KG1 (cell line): ENCODE results near the gene DOCK1.
A peak's percentile ranks its signal among the peaks of the same experiment; 100 is the strongest.

Experiments
- DNase-seq: peaks from one replicate; lab custom pipeline; 2025; lab: John Stamatoyannopoulos, UW

DOCK1 gene

DNA sequence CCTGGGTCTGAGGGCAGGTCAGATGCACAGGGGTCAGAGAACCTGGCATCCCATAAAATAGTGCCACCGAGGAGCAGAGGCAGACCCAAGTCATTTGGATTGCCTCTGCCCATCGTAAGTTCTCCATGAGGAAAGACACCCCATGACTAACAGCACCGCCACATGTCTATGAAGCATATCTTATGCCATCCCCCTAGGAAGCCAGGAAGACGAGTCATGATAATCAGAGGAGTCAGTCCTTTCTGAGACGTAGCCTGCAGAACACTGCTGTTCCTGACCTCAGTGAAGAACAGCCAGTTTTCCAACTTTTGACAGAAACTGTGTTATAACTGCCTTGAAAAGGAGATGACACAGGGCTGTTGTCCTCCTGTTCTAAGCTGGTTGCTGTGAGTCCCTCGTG is 239.9 kb downstream of the DOCK1 start:
- no peak for DNase-seq

DNA sequence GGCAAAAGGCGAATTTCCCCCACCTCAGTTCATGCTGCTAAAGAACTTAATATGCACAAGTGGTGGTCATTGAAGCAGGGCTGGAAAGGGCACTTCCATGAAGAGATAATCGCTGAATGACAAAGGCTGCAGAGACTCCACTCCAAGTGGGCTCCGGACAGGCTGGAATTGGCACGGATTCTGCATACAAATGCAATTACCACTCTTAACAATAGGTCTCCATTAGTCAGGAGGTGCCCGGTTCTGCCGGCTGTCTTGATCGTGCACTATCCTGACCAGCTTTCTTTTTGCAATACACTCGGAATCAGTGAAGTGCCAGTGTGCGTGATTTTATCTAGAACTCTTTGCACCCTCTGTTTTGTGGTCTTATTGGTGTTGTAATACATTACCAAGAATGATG is 241.4 kb downstream of the DOCK1 start:
- DNase-seq, result no peak

DNA sequence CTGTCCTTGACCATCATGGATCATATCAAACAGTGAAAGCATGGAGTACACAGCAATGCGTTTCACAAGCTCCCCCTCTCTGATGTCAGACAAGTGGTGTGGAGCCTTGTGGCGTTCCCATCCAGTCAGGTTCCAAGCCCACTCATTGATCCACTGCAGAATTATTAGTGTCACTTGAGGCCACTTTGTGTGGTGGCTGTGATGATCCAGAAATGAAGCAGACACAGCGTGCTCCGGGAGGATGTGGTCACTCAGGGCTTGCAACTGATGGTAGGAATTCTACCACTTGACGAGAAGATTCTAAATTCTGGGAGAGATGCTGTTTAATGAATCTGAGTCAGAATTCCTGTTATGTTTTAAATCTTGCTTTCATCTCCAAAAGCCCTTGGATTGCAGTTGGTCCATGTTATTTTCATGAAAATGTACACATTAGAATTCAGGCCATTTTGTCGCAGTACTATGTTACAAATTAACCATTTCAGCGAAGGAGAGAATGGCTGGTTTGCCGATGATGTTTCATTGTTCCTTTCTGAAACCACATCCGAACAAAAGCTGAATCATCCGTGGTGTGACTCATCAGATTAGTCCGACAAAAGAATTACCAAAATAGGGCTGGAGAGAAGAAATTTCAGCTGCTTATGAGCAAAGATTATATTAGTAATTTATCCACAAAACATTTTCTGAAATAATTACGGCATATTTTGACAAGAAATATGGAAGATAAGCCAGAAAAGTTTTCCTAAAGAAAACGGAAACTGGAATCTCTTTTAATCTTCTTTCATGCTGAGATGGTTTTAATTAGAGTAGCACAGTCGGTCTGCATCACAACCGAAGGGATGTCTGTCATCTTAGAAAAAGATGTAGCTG is 243.1 kb downstream of the DOCK1 start:
- peak; percentile 8 for DNase-seq

DNA sequence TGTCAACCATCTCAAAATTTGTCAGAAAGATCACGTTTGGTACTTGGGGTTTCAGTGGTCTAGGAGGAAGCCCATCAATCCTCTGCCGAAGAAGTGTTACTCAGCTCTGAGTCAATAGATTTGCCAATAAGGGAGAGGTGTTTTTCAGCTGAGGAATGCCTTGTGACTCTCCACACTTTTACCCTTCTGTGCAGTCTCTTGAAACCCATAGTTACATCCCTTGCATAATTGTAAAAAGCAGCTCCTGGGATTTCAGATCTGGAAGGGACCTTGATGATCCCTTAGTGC is 243.6 kb downstream of the DOCK1 start:
- no peak for DNase-seq

DNA sequence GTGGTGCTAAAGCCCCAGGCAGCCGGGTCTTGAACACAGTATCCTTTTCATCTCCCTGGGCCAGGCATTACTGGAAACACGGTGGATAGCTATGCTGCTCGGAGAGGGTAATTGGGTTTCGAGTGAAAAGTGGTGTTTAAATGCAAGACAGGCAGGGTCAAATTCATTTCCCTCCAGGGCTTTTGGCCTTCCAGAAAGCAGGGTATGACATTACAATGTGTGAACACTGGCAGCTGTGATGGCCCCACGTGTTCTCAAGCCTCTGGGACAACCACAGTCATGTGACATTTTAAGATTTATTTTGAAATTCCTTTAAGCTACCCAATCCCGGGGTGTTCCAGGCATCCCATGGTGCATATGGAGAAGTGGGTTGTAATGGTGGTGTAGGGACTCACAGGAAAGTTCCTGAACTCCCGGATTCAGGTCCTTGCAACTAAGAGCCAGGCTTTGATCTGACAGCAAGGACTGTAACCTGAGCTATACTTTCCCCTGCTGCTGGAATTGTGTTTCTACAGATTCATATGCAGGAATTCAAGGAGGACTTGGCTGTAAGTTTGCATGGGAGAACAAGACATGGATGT is 244.4 kb downstream of the DOCK1 start:
- no peak for DNase-seq

DNA sequence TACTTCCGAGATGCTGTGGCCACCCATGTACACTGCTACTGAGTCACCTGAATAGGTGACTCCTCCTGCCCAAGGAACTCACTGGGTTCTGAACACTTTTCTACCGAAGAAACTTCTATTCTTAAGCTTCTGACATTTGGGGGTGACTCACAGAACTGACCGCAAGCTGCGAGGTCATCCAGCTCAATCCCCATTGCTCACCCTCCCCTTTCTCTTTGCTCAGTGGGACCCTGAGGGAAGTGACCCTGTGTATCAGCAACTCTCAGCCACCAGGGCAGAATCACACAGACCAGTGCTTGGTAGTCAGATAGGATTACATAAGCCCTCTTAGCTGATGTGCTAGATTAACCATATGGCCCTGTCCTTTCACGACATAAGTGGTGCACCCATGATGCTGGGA is 244.9 kb downstream of the DOCK1 start:
- no peak for DNase-seq

DNA sequence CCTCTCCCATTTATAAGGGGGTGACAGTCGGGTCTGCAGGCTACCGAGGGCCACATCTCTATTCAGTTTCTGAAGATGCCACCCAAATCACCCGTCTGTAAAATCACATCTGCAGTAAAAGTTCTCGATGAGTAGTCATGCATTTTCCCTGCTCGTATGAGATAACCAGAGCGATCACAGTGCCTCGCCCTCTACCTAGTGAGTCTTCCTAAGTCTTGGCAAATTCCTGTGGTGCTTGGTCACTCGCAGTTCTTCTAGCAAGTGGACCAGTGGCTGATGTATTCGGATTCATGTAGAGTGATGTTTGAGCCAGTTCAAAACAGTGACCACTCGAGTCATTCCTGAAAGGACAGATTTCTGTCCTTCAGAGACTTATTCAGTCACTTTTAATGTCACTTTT is 246.3 kb downstream of the DOCK1 start:
- DNase-seq, result no peak

DNA sequence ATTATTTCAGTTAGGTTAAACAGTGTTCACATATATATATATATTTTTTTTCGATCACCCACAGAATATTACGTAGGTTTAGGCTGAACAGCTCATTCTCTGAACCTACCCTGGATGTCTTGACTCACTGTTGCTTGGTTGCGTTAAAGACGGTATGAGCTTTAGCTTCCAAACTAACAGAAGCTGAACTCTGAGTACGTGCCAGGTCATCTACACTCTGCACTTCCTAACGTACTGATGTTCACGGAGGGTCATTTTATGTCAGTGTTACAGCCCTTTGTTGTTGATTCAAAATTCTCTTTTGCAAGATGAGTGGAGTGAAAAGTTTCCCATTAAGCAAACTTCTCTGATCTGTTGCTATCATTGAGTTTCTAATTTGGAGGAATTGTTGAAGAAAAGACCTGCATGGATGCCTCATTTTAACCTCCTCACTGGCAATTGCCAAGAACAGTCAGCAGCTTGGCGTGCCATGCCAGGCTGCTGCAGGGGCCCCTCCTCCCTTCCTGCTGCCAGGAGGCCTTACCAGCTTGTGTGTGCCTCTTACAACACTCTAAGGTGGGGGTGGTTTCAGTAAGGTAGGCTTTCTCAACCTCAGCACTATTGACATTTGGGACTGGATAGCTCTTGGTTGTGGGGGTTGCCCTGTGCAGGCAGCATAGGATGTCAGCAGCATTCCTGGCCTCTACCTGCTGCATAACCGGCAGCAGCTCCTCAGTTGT is 246.9 kb downstream of the DOCK1 start:
- no peak for DNase-seq

DNA sequence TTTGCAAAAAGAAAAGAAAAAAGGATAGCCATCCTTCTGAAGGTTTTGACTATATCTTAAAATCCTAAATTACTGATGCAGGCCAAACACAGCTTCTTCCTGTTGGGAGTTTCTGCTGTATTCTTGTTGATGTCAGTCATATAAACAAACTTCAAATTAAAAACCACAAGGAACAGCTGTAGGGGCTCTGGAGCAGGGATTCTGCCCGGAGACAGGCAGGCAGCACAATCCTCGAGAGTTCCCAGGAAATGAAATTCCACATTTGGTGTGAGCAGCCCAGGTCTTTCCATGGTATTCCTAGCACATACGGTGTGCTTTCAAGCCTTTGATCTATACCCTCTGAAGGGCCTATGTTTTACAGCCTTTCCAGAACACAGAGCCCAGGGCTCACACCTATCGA is 248.0 kb downstream of the DOCK1 start:
- DNase-seq, result no peak

DNA sequence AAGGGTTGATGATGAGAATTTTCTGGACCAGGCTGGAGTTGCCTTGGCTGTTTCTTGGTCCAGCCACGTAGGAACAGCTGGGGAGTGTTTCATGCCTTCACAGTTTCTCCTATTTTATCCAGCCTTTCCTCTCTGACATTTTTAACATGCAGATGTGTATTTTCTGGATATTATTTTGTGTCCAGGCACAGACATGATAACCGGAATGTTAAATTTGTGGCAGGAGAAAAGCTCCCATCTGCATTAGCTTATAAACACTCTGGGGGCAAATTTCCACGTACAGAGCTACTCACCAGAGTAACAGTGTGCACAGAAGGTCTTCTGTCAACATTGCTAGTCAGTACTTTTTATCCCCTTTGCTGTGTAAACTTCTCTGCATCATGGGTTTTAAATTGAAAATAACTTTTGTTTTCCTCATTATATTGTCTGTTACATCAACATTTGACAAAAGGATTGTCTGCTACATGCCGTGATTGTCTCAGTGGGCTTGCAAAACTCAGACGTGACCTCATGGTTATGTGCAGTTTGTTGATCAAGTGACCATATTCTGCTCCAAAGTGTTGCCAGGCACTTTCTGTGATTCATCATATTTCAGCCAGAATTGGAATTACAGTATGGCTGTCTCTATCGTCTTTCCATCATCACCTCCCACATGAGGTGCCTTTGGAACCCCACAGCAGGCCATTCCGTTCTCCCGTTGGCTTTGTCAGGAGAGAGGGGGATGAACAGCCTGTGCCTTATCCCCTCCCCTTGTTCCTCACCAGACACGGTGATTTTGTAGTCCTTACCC is 249.8 kb downstream of the DOCK1 start:
- no peak for DNase-seq

DNA sequence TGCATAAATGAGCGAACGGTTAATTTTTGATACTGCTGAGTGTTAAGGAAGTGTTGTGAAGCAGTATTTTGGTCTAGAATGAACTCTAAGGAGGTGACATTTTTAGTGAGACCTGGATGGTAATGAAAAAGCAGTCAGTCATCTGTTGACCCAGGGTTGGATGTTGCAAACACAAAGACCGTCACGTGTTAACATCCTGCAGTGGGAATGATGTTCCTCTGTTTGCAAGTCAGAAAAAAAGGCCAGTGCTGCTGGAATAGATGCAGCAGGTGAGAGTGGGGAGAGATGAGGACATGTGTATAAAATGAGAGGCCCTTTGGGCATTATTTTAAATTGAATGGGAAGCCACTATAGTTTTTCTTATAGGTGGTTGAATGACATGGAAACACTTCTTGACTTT is 251.9 kb downstream of the DOCK1 start:
- no peak for DNase-seq

DNA sequence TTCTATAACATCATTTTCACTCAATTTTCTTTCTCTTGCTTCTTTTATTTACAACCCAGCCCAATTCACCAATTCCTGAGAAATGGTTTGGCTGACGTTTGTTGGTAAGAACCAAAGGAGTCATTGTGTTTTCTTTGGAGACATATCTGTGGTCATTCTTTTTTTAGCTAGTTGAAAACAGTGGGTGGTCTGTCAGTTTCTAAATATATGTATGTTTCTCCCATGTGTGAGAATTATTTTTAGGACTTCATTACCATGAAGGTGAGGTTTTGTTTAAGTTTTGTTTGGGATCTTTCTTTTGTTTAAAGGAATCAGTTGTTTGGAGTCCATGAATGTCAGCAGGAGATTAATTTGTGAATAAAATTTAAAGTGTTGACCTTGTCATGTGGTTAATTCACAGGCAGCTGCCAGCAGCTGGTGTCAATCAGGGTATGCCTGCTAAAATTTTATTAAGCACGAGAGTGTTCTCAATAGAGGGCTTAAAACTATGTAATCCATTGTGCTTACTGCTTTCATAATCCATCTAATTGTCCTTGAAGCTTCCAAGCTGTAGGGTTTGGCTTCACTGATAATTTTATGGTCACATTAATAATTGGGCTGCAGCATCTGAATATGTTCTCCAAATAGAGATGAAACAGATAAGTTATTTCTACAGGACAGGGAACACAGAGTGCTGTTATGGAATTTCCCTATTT is 252.4 kb downstream of the DOCK1 start:
- no peak for DNase-seq

DNA sequence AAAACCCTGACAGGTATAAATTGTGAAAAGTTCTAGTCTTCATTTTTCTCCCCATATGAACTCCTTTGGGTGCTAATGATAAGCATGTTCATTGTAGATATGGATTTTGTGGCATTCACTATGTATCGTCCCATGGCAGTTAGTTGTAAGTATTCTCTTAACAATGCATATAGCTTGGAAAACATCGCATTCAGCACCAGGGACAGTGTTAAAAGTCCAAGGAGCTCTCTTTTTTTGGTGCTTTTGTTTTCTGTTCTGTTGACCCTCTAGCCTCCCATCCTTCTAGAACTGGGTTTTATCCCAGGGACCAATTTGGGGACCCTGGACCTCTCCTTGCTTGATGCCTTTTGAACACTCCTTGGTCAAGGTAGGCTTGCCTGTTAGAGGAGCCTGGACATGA is 253.4 kb downstream of the DOCK1 start:
- DNase-seq, result no peak

DNA sequence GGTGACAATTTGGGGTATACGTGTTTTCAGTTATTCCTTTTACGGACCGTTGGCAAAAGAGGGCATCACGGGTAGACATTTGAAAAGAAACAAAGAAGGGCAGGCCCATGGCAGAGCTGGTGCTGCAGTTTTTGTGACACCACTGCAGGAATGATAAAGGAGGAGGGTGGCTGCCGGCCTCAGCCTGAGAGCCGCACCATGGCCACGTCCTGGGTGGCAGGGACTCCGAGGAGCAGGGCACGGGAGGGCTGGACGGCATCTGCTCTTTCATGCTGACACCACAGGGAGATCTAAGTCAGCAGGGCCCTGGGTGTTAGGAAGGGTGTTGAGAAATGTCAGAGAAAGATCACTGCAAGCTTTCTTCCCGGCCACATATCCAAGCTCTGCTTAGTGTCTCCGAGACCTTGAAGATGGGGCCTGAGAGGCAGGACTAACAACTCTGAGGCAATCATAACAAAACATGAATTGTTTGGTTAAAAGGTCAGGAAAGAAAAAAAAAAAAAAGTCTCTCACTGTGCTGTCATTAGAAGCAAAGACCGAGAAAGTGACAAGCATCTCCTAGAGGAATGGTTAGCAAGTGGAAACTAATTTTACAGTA is 254.5 kb downstream of the DOCK1 start:
- no peak for DNase-seq

DNA sequence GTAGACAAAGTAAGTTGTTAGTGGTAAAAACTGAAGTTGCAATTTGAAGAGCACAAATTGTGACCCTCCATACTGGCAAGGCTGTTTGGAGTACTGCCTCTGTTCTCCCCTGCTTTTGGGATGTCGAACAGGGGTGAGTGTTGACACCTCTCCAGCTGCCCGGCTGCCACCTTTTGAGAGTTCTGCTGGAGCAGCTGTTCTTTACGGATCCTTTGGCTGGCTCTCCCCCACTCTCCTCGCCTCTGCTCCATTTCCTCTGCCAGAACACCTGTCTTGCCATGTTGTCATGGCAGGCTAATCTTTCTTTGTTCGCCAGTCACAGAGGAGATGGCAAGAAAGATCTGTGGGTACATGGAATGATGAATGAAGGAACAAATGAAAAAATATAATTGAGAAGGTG is 256.3 kb downstream of the DOCK1 start:
- DNase-seq, result no peak

DNA sequence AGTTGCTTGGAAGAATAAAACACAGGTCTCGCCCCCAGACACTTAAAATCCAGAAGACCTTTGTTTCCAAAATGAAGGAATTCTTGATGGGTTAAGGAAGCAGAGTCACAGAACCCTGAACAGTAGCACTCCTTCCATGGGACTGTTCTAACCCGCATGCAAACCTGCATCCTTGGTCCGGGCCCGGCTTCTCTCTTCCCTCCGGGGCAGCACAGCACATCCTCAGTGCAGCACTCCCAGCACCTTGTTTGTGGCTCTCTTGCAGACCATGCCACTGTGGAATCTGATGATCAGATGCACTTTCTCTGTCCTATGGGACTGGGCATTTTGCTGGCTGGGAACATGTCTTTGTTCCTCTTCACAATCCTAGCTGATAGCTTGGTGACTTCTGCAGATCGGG is 257.6 kb downstream of the DOCK1 start:
- DNase-seq, result no peak

DNA sequence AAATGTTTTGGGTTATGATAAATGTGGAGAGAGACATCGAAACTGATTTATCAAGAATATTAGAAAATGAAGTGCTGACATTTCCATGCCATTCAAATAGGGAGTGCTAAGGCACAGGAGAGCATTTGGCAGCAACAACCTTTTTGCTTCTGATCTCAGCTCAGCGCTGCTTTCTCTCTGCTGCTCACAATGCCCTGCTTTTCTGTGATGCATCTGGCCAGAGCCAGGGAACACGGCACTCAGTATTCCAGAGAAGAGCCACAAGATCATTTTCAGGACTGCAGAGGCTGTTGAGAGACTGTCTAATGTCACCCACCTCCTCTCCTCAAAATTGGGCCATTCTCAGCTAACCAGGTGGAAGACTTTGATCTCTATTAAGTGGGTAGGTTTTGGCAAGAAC is 263.0 kb downstream of the DOCK1 start:
- no peak for DNase-seq

DNA sequence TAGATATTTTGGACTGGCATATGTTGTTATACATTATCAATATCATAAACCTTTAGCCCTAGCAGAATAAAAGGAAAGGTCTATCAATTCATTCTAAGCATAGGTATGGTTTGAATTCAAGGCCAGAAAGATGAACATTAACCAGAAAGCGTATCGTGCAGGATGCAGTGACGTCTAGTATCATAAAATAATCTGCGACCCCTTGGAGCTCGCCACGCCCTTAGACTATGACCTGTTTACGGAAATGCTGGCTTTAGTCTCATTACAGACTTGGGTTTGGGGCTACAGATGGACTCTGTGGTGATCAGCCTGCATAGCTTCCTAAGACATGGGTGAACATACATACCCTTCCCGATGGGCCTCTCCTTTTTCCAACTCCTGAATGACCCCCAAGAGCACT is 269.6 kb downstream of the DOCK1 start:
- no peak for DNase-seq

DNA sequence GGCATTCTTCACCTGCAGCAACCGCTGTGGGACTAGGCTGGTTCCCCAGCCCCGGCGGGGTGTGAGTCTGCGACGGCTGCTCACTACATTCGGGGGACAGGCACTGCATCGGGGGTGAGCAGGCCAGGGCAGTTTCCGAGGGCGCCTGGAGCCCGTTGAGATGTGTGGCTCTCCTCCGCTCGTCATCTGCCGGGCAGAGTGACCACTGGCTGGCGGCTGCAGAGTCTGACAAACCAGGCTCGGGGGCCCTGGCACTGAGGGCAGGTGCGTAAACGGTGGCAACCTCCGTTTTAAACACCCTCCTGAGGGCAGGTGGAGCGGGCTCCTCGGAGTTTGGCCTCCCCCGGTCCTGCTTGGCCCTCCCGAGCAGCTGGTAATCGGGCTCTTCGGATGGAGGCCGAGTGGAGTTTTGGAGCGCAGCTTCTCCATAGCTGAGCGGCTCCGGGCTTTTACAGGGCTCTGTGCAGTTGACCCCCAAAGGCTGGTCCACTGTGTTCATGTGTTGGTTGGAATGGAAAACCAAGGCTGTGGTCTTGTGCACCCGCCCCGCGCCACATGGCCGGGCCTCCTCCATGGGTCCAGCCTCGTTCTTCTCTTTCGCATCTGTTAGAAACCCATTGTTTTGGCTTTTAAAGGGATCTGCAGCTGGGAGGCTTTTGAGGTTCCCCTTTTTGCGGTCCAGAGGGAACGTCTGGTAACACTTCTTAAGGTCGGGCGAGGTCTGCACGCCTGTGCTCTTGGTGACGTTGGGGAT is 270.3 kb downstream of the DOCK1 start:
- DNase-seq, result no peak

DNA sequence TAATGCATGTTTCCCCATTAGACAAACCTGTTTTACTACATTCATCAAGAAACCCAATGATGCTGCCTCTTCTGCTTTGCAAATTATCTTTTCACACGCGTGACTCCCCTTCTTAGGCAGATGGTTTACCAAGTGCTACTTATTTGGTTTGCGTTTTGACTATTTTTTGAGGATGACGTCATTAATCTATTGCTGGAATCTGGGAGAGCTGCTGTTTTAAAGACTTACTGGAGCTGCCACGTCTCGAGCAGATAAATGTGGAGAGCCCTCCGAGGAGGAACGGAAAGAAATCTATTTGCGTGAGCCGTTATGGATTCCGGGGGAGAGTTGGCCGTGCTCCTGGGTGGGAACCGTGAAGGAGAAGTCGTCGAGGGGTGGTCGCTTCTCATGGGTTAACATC is 271.4 kb downstream of the DOCK1 start:
- no peak for DNase-seq
